ENCODE results near the gene DNER.

GRCh38 chr2:229564300-229564907, 150.0 kb downstream of the DNER start:
- TF ChIP-seq POLR2A (IDR thresholded peaks at IDR 0.05) (no peak), CTCF (IDR thresholded peaks at IDR 0.05 in 4 of 5, conservative IDR thresholded peaks at IDR 0.05 in 1 of 5) (no peak)

All from gastrocnemius medialis (tissue), 4 donors.